GM12878 (cell line): ENCODE data around the gene MEGF6. TPM values are rescaled to one million over a fixed set of nuclear protein-coding genes. Genes with fewer than 3 reads are reported as not detected.

Experiments used
- BCL3 ChIP-seq: IDR thresholded peaks from 2 replicates; pipeline ENCODE4 v1.6.1; 2011; ENCODE audit warnings: borderline replicate concordance, low read depth, mild to moderate bottlenecking, moderate library complexity, low read length; ENCODE audit not compliant: insufficient read depth, poor library complexity, severe bottlenecking
- CHD2 ChIP-seq: IDR thresholded peaks from 2 replicates; pipeline ENCODE4 v1.6.1; 2011; ENCODE audit warnings: low read depth, low read length, improper control_type of control experiment, borderline replicate concordance
- CREB1 ChIP-seq: IDR thresholded peaks from 2 replicates; pipeline ENCODE4 v1.6.1; 2012; ENCODE audit warnings: low read depth, mild to moderate bottlenecking, inconsistent platforms
- NKRF ChIP-seq: fragments of 450-650 bp; conservative IDR thresholded peaks from 2 replicates; pipeline ENCODE4 v1.6.1; 2017; ENCODE audit warnings: mild to moderate bottlenecking, moderate library complexity
- NR2F1 ChIP-seq: fragments of 450-650 bp; conservative IDR thresholded peaks from 2 replicates; pipeline ENCODE4 v1.6.1; 2017; ENCODE audit warnings: mild to moderate bottlenecking
- PBX3 ChIP-seq: IDR thresholded peaks from 2 replicates; pipeline ENCODE4 v1.6.1; 2011; ENCODE audit warnings: mild to moderate bottlenecking, low read depth, low read length, moderate library complexity; ENCODE audit not compliant: insufficient replicate concordance
- POLR2AphosphoS5 ChIP-seq: IDR thresholded peaks from 2 replicates; pipeline ENCODE4 v1.6.1; 2011; ENCODE audit warnings: mild to moderate bottlenecking, low read length, inconsistent platforms
- RAD51 ChIP-seq: fragments of 450-650 bp; IDR thresholded peaks from 2 replicates; pipeline ENCODE4 v1.6.1; 2016; ENCODE audit warnings: moderate library complexity, mild to moderate bottlenecking, inconsistent platforms
- TAF1 ChIP-seq: IDR thresholded peaks from 2 replicates; pipeline ENCODE4 v1.6.1; 2011; ENCODE audit warnings: mild to moderate bottlenecking, low read depth, low read length, borderline replicate concordance
- TCF3 ChIP-seq: IDR thresholded peaks from 2 replicates; pipeline ENCODE4 v1.6.1; 2012; ENCODE audit warnings: low read depth, mild to moderate bottlenecking, low read length, borderline replicate concordance; ENCODE audit not compliant: insufficient read depth
- ZNF274 ChIP-seq: IDR thresholded peaks from one replicate; pipeline ENCODE4 v1.8.0; 2011; ENCODE audit not compliant: insufficient read length, insufficient read depth
- polyA plus RNA-seq, 11 experiments: library from polyadenylated mRNA; depleted of rRNA in 4 of 11; unstranded in 6 of 11; stranded (reverse) in 5 of 11; fragments of >200 nt; fragmentation: Nextera tagmentation in 4 of 11; fragmentation: Illumina TruSeq in 1 of 11; extraction: Ambion mirVana in 4 of 11; extraction: Trizol in 1 of 11; gene quantifications; 1 replicate in 1 of 11; 2 replicates in 10 of 11; pipeline versions ENCODE4 v1.2.1 to v1.2.3, GENCODE V29; 2011 to 2016; ENCODE audit warnings: inconsistent platforms in 2 of 11, missing spikeins in 2 of 11, low read depth in 1 of 11
- total RNA-seq, 4 experiments: library from RNA; depleted of rRNA in 3 of 4; stranded (reverse); fragments of >200 nt in 3 of 4; fragmentation: Illumina TruSeq in 1 of 4; extraction: Trizol in 1 of 4; gene quantifications; 2 replicates each; pipeline versions ENCODE4 v1.2.1 to v1.2.3, GENCODE V29; 2013 to 2021

The MEGF6 gene
- total and polyA plus RNA-seq, 10 of the 15 experiments (the other 5 are each of a cell fraction or from before 2014, with no cell fraction given), result 0.03 to 0.41 TPM; not detected in 8

- TF ChIP-seq BCL3 (peak; percentile 95), CHD2 (no peak), NR2F1 (no peak), TAF1 (no peak), POLR2AphosphoS5 (no peak), PBX3 (peak; percentile 64), CREB1 (no peak), TCF3 (peak; percentile 50; the same call in 1 of the 2 replicates), ZNF274 (no peak), RAD51 (no peak), NKRF (no peak)
Observed at GRCh38 chr1:3646596-3646995, 35.3 kb upstream of the MEGF6 start (continued).
